VCaP (cell line): Measurements from ENCODE around the gene SHFL.

Source experiments
- H3K27ac ChIP-seq: fragments of 450-650 bp; 2 replicates; pipeline ENCODE4 v1.5.1; 2017
- TF ChIP-seq, protein P1 (sequence below): fragments of 450-650 bp; conservative IDR thresholded peaks from 2 replicates; pipeline ENCODE4 v1.5.1; 2017; ENCODE audit warnings: mild to moderate bottlenecking, moderate library complexity

SHFL gene

DNA sequence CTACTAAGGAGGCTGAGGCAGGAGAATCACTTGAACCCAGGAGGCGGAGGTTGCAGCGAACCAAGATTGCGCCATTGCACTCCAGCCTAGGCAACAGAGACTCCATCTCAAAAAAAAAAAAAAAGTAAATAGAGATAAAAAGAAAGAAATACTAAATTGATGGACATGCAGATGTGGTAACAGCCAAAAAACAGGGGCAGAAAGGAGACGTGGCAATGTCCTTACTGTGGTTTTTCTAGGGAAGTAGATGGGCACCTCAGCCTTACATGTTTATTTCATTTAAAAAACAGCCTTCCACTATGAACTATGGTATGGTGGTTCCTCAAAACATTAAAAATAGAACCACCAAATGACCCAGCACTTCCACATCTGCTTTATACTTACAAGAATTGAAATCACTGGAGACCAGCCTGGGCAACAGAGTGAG lies 40.1 kb downstream of the SHFL start:
- no peak overlapping the region for H3K27ac ChIP-seq
- TF ChIP-seq, protein P1, sequence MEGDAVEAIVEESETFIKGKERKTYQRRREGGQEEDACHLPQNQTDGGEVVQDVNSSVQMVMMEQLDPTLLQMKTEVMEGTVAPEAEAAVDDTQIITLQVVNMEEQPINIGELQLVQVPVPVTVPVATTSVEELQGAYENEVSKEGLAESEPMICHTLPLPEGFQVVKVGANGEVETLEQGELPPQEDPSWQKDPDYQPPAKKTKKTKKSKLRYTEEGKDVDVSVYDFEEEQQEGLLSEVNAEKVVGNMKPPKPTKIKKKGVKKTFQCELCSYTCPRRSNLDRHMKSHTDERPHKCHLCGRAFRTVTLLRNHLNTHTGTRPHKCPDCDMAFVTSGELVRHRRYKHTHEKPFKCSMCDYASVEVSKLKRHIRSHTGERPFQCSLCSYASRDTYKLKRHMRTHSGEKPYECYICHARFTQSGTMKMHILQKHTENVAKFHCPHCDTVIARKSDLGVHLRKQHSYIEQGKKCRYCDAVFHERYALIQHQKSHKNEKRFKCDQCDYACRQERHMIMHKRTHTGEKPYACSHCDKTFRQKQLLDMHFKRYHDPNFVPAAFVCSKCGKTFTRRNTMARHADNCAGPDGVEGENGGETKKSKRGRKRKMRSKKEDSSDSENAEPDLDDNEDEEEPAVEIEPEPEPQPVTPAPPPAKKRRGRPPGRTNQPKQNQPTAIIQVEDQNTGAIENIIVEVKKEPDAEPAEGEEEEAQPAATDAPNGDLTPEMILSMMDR, result no peak

- H3K27ac ChIP-seq, result no peak overlapping the region
- TF ChIP-seq, protein P1, result no peak
Measured at GRCh38 chr19:10132905-10133304, 46.8 kb downstream of the SHFL start.

DNA sequence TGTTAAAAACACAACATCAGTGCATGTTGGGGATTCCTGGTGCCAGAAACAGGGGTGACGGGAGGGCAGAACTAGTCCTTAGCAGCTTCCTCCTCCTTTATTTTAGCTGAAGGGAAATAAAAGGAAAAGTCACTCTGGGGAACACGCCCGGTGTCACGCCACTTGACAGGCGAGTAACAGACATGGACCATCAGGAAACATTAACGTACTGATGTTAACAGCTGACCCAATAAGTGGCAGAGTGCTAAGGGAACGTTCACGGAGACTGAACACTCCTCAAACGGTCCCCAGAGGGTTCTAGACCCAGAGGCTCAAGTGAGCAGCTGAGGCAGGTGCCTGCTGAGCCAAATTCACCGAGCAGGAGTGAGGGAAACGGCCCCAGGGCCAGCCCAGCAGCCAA lies 47.5 kb downstream of the SHFL start:
- no peak overlapping the region for H3K27ac ChIP-seq
- TF ChIP-seq, protein P1, result no peak

DNA sequence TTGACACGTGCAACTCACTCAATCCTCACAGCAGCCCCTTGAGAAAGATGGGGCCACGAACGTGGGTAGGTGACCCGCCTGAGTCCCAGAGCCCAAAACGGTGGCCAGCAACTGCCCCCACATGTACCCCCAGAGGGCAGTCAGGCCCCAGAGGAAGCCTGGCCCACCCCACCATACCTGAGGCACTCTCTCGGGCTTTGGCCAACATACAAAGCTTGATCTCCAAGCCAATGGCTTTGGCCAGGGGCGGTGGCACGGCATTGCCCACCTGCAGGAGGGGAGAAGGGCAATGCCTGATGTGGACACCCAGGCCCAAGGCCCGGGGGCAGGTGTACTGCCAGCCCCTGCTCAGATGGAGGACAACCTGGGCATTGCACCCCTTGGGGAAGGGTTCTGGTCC lies 47.9 kb downstream of the SHFL start:
- no peak overlapping the region for H3K27ac ChIP-seq
- TF ChIP-seq, protein P1, result no peak

- TF ChIP-seq, protein P1, result no peak
- H3K27ac ChIP-seq, result no peak overlapping the region
Measured at GRCh38 chr19:10135551-10136334, 49.6 kb downstream of the SHFL start.

DNA sequence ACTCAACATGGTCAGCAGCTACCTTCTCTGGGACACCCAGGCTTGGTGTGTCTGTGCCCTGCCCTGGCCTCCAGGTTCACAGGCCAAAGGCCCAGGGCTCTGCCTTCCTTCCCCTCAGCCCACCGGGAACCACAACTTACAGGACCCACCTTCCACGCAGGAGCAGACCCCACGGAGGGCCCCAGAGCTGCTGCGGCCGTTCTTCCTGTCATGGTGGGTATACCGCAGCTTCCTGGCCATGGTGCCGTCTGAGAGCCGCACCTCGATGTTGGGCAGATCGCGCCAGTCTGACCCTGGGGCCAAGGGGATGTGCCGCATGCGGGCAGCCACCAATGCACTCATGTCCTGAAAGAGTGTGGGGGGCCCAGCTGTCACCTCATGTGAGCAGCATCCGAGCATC lies 50.8 kb downstream of the SHFL start:
- H3K27ac ChIP-seq, result no peak overlapping the region
- TF ChIP-seq, protein P1, result no peak

DNA sequence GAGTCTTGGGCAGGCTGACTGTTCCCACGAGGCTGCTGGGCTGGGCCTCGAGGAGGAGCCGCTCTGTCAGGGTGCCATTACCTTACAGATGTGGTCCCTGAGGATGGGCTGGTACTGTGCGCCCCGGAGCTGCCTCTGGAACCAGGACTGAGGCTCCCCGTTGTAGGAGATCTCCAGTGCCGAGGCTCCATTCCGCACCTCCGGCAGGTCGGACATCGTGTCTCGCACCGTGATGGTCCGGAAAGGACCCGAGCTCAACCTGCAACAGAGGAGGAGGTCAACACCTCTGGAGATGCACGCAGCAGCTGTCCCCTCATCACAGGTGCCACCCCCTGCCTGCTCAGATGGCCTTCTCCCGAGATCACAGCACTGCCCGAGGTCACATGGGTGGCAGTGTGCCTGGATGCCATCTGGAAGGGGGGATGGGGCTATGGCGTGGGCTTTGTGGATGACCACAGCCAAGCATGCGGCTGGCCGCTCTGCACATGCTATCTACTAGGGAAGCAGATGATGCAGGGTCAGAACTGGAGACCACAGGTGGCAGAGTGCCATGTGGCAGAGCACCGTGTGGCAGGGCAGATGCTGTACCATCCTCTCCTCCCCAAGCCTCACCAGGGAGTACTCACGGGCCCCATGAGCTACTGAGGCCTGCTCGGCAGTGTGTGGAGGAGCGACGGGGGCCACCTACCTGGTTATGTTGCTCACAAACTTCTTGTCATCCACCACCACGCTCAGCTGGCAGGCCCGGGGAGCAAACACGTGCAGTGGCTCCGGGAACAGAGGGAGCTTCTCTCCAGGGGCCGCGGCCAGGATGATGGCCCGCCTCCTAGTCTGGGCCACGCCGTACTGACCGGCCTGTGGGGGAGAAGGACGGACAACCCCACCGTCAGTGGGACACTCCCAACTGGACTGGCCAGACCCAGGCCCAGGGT lies 51.9 kb downstream of the SHFL start:
- TF ChIP-seq, protein P1, result no peak

More for the DNA sequence above, 51.9 kb downstream of the SHFL start:
- H3K27ac ChIP-seq, result no peak overlapping the region
